ENCODE results near the gene ALDH18A1.

- TF ChIP-seq EZH2phosphoT487 (IDR thresholded peaks at IDR 0.05; ENCODE audit: insufficient read depth, low read depth) (no peak), EZH2 (IDR thresholded peaks at IDR 0.05; ENCODE audit: insufficient read depth, poor library complexity, severe bottlenecking) (no peak)
These were observed 85.1 kb downstream of the ALDH18A1 start for GRCh38 chr10:95571390-95571789.
